GM12891 (cell line): ENCODE results near the gene ARHGEF28.

Experiments used
- POLR2A ChIP-seq: IDR thresholded peaks from 2 replicates; pipeline ENCODE4 v1.6.1; 2011; ENCODE audit warnings: low read depth, low read length, control low read depth
- POU2F2 ChIP-seq: IDR thresholded peaks from 2 replicates; pipeline ENCODE4 v1.6.1; 2011; ENCODE audit warnings: low read depth, mild to moderate bottlenecking, control low read depth, low read length, moderate library complexity

GRCh38 chr5:73987915-73988314 lies 361.9 kb downstream of the ARHGEF28 start:
- TF ChIP-seq POLR2A = no peak
- no peak for TF ChIP-seq POU2F2
